Measurements from ENCODE around the gene ZSCAN18. TPM values are rescaled to one million over a fixed set of nuclear protein-coding genes. Genes with fewer than 3 reads are reported as not detected.

ZSCAN18 gene
- polyA plus RNA-seq, 1 donor from 2014 or later, result 399 TPM

GRCh38 chr19:58145849-58146248 lies 47.8 kb upstream of the ZSCAN18 start:
- H3K27ac ChIP-seq (ENCODE audit: low read length), result no peak overlapping the region
- no peak overlapping the region for H3K4me2 ChIP-seq (ENCODE audit: low read length)
- H4K20me1 ChIP-seq (ENCODE audit: insufficient read depth), result no peaks in the 10 kb centered on the region
- no peaks in the 10 kb centered on the region for H3K27me3 ChIP-seq (ENCODE audit: insufficient read depth, low read depth, low read length)
- no peak for TF ChIP-seq TAF1 (IDR thresholded peaks at IDR 0.05; ENCODE audit: low read depth)
- no peak for TF ChIP-seq CTCF (IDR thresholded peaks at IDR 0.05; ENCODE audit: poor library complexity, severe bottlenecking)
- no peak for TF ChIP-seq MXI1 (conservative IDR thresholded peaks at IDR 0.05; ENCODE audit: poor library complexity, severe bottlenecking)
- no peak for TF ChIP-seq EZH2 (IDR thresholded peaks at IDR 0.05; ENCODE audit: borderline replicate concordance, insufficient read depth, low read length, poor library complexity, severe bottlenecking)
- no peak for TF ChIP-seq SMC3 (conservative IDR thresholded peaks at IDR 0.05; ENCODE audit: poor library complexity)
- TF ChIP-seq RAD21 (conservative IDR thresholded peaks at IDR 0.05), result no peak
- TF ChIP-seq POLR2AphosphoS5 (IDR thresholded peaks at IDR 0.05), result no peak
- TF ChIP-seq, protein P1, sequence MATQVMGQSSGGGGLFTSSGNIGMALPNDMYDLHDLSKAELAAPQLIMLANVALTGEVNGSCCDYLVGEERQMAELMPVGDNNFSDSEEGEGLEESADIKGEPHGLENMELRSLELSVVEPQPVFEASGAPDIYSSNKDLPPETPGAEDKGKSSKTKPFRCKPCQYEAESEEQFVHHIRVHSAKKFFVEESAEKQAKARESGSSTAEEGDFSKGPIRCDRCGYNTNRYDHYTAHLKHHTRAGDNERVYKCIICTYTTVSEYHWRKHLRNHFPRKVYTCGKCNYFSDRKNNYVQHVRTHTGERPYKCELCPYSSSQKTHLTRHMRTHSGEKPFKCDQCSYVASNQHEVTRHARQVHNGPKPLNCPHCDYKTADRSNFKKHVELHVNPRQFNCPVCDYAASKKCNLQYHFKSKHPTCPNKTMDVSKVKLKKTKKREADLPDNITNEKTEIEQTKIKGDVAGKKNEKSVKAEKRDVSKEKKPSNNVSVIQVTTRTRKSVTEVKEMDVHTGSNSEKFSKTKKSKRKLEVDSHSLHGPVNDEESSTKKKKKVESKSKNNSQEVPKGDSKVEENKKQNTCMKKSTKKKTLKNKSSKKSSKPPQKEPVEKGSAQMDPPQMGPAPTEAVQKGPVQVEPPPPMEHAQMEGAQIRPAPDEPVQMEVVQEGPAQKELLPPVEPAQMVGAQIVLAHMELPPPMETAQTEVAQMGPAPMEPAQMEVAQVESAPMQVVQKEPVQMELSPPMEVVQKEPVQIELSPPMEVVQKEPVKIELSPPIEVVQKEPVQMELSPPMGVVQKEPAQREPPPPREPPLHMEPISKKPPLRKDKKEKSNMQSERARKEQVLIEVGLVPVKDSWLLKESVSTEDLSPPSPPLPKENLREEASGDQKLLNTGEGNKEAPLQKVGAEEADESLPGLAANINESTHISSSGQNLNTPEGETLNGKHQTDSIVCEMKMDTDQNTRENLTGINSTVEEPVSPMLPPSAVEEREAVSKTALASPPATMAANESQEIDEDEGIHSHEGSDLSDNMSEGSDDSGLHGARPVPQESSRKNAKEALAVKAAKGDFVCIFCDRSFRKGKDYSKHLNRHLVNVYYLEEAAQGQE (IDR thresholded peaks at IDR 0.05; ENCODE audit: borderline replicate concordance), result no peak
- no peak for TF ChIP-seq EP300 (conservative IDR thresholded peaks at IDR 0.05; ENCODE audit: poor library complexity, severe bottlenecking)
- H3K79me2 ChIP-seq (replicated peaks; ENCODE audit: insufficient read depth, low read length), result peaks cover 40% of the 10 kb centered on the region
- H3F3A ChIP-seq (ENCODE audit: insufficient read depth, low read length, poor library complexity, severe bottlenecking), result no peaks in the 10 kb centered on the region
- no peak overlapping the region for H3K9ac ChIP-seq (ENCODE audit: low read length)
- no peak overlapping the region for H3K4me3 ChIP-seq (ENCODE audit: low read length)
- H3K9me3 ChIP-seq (ENCODE audit: low read length), result peaks cover 17% of the 10 kb centered on the region
- H3K36me3 ChIP-seq (ENCODE audit: insufficient read depth, low read length), result peaks cover 8% of the 10 kb centered on the region
- no peak overlapping the region for H2AFZ ChIP-seq (ENCODE audit: low read depth, low read length)
- H3K9me2 ChIP-seq (ENCODE audit: insufficient read depth, low read length), result no peaks in the 10 kb centered on the region

DNA sequence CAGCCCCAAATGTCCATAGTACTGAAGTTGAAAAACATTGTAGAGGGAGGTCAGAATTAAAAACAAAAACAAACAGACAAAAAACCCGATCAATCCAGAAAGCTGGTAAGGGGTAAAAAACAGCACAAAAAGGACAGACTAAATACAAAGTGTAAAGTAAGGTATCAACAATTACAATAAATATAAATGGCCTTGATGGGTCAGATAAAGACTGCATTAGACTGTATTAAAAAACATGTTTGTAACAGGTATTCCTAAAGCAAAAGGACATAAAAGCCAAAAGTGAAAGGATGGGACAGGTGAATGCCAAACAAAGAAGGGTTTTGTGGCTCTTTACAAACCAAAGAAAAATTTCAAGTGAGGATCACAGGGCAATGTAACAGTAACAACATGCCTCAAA lies 36.2 kb upstream of the ZSCAN18 start:
- Histone ChIP-seq H3K4me2 (ENCODE audit: low read length) (no peak overlapping the region), H2AFZ (ENCODE audit: low read depth, low read length) (no peak overlapping the region), H3K9me3 (ENCODE audit: low read length) (peaks cover 44% of the 10 kb centered on the region), H3F3A (ENCODE audit: insufficient read depth, low read length, poor library complexity, severe bottlenecking) (no peaks in the 10 kb centered on the region), H4K20me1 (ENCODE audit: insufficient read depth) (no peaks in the 10 kb centered on the region), H3K36me3 (ENCODE audit: insufficient read depth, low read length) (peaks cover 25% of the 10 kb centered on the region), H3K9me2 (ENCODE audit: insufficient read depth, low read length) (no peaks in the 10 kb centered on the region), H3K27ac (ENCODE audit: low read length) (no peak overlapping the region), H3K79me2 (replicated peaks; ENCODE audit: insufficient read depth, low read length) (no peaks in the 10 kb centered on the region), H3K27me3 (ENCODE audit: insufficient read depth, low read depth, low read length) (no peaks in the 10 kb centered on the region), H3K4me3 (ENCODE audit: low read length) (no peak overlapping the region), H3K9ac (ENCODE audit: low read length) (no peak overlapping the region)
- TF ChIP-seq TAF1 (IDR thresholded peaks at IDR 0.05; ENCODE audit: low read depth), result no peak
- TF ChIP-seq MXI1 (conservative IDR thresholded peaks at IDR 0.05; ENCODE audit: poor library complexity, severe bottlenecking), result no peak
- TF ChIP-seq CTCF (IDR thresholded peaks at IDR 0.05; ENCODE audit: poor library complexity, severe bottlenecking), result no peak
- no peak for TF ChIP-seq SMC3 (conservative IDR thresholded peaks at IDR 0.05; ENCODE audit: poor library complexity)
- no peak for TF ChIP-seq POLR2AphosphoS5 (IDR thresholded peaks at IDR 0.05)
- TF ChIP-seq EP300 (conservative IDR thresholded peaks at IDR 0.05; ENCODE audit: poor library complexity, severe bottlenecking), result no peak
- TF ChIP-seq EZH2 (IDR thresholded peaks at IDR 0.05; ENCODE audit: borderline replicate concordance, insufficient read depth, low read length, poor library complexity, severe bottlenecking), result no peak

All from neural cell (in vitro differentiated cells).